SK-N-SH treated with all-trans-retinoic acid at 6 μM for 48 hours (cell line): ENCODE results near the gene KRTAP10-3.

Source experiments
- ATAC-seq: fragments of 200-7000 bp; cut with Tn5 transposase; 3 replicates; pipeline ENCODE4 v1.9.1; 2020; ENCODE audit warnings: mild to moderate bottlenecking, moderate library complexity
- ARNTL ChIP-seq: fragments of 450-650 bp; formaldehyde crosslinking; IDR thresholded peaks from 2 replicates; pipeline ENCODE4 v1.5.0; 2020; ENCODE audit warnings: low read depth, mild to moderate bottlenecking, moderate library complexity, borderline replicate concordance
- BACH2 ChIP-seq: fragments of 250-450 bp; sonication (Bioruptor Pico); IDR thresholded peaks from 2 replicates; pipeline ENCODE4 v1.9.0; 2021; ENCODE audit warnings: mild to moderate bottlenecking, borderline replicate concordance
- CREB5 ChIP-seq: fragments of 250-450 bp; sonication (Bioruptor Pico); IDR thresholded peaks from 2 replicates; pipeline ENCODE4 v1.5.1; 2020; ENCODE audit warnings: low read depth, mild to moderate bottlenecking, moderate library complexity
- CSDC2 ChIP-seq: fragments of 250-450 bp; sonication (Bioruptor Pico); IDR thresholded peaks from 2 replicates; pipeline ENCODE4 v1.5.0; 2020; ENCODE audit warnings: mild to moderate bottlenecking, moderate library complexity
- CSRNP3 ChIP-seq: fragments of 250-450 bp; sonication (Bioruptor Pico); IDR thresholded peaks from 2 replicates; pipeline ENCODE4 v1.5.1; 2021; ENCODE audit warnings: mild to moderate bottlenecking, moderate library complexity
- ESRRG ChIP-seq: fragments of 250-450 bp; sonication (Bioruptor Pico); IDR thresholded peaks from 2 replicates; pipeline ENCODE4 v1.6.1; 2021; ENCODE audit warnings: mild to moderate bottlenecking
- GLIS3 ChIP-seq: fragments of 250-450 bp; sonication (Bioruptor Pico); IDR thresholded peaks from 2 replicates; pipeline ENCODE4 v1.5.0; 2020; ENCODE audit warnings: mild to moderate bottlenecking, moderate library complexity
- ISL1 ChIP-seq: fragments of 250-450 bp; sonication (Bioruptor Pico); IDR thresholded peaks from 2 replicates; pipeline ENCODE4 v2.1.2; 2022; ENCODE audit warnings: mild to moderate bottlenecking, moderate library complexity
- OSR1 ChIP-seq: fragments of 250-450 bp; sonication (Bioruptor Pico); IDR thresholded peaks from 2 replicates; pipeline ENCODE4 v1.8.0; 2022; ENCODE audit warnings: moderate library complexity, mild to moderate bottlenecking, inconsistent platforms
- PATZ1 ChIP-seq: fragments of 250-450 bp; sonication (Bioruptor Pico); IDR thresholded peaks from 2 replicates; pipeline ENCODE4 v1.8.0; 2020; ENCODE audit warnings: mild to moderate bottlenecking, moderate library complexity, borderline replicate concordance
- POU6F1 ChIP-seq: fragments of 250-450 bp; sonication (Bioruptor Pico); IDR thresholded peaks from 2 replicates; pipeline ENCODE4 v1.8.0; 2021; ENCODE audit warnings: low read depth, mild to moderate bottlenecking, moderate library complexity, borderline replicate concordance
- PPARA ChIP-seq: fragments of 250-450 bp; sonication (Bioruptor Pico); IDR thresholded peaks from 2 replicates; pipeline ENCODE4 v1.5.0; 2020; ENCODE audit warnings: mild to moderate bottlenecking, borderline replicate concordance
- RARB ChIP-seq: fragments of 250-450 bp; sonication (Bioruptor Pico); IDR thresholded peaks from 2 replicates; pipeline ENCODE4 v1.8.0; 2021; ENCODE audit warnings: mild to moderate bottlenecking, moderate library complexity
- SNAI2 ChIP-seq: fragments of 250-450 bp; sonication (Bioruptor Pico); IDR thresholded peaks from 2 replicates; pipeline ENCODE4 v1.5.0; 2020; ENCODE audit warnings: mild to moderate bottlenecking, moderate library complexity
- TOX ChIP-seq: fragments of 250-450 bp; sonication (Bioruptor Pico); IDR thresholded peaks from 2 replicates; pipeline ENCODE4 v1.8.0; 2021; ENCODE audit warnings: mild to moderate bottlenecking, moderate library complexity, borderline replicate concordance
- TSHZ2 ChIP-seq: fragments of 250-450 bp; sonication (Bioruptor Pico); IDR thresholded peaks from 2 replicates; pipeline ENCODE4 v1.5.0; 2020; ENCODE audit warnings: mild to moderate bottlenecking, moderate library complexity
- ZC3H10 ChIP-seq: fragments of 250-450 bp; sonication (Bioruptor Pico); IDR thresholded peaks from 2 replicates; pipeline ENCODE4 v1.5.1; 2021; ENCODE audit warnings: mild to moderate bottlenecking, moderate library complexity
- ZFP3 ChIP-seq: fragments of 250-450 bp; sonication (Bioruptor Pico); IDR thresholded peaks from 2 replicates; pipeline ENCODE4 v1.5.0; 2020; ENCODE audit warnings: mild to moderate bottlenecking, moderate library complexity
- ZNF565 ChIP-seq: fragments of 450-650 bp; formaldehyde crosslinking; conservative IDR thresholded peaks from 2 replicates; pipeline ENCODE4 v1.5.0; 2020; ENCODE audit warnings: low read depth, mild to moderate bottlenecking, moderate library complexity
- ZNF70 ChIP-seq: fragments of 450-650 bp; formaldehyde crosslinking; IDR thresholded peaks from 2 replicates; pipeline ENCODE4 v1.5.0; 2020; ENCODE audit warnings: mild to moderate bottlenecking, moderate library complexity
- ZNF8 ChIP-seq: fragments of 450-650 bp; formaldehyde crosslinking; IDR thresholded peaks from 2 replicates; pipeline ENCODE4 v1.5.0; 2020; ENCODE audit warnings: mild to moderate bottlenecking, moderate library complexity

The KRTAP10-3 gene

GRCh38 chr21:44518686-44519085, 39.9 kb downstream of the KRTAP10-3 start:
- no peak for TF ChIP-seq ARNTL
- TF ChIP-seq CREB5 (CRISPR knock-in tag), result no peak
- no peak for TF ChIP-seq BACH2
- no peak for TF ChIP-seq ZNF70
- TF ChIP-seq ZNF8 (CRISPR knock-in tag), result no peak
- TF ChIP-seq PPARA (CRISPR knock-in tag), result no peak
- TF ChIP-seq ISL1 (CRISPR knock-in tag), result no peak
- TF ChIP-seq POU6F1 (CRISPR knock-in tag), result no peak
- no peak for TF ChIP-seq TOX (CRISPR knock-in tag)
- no peak for TF ChIP-seq ZNF565
- no peak for TF ChIP-seq TSHZ2
- no peak for TF ChIP-seq CSDC2 (CRISPR knock-in tag)
- no peak for TF ChIP-seq SNAI2 (CRISPR knock-in tag)
- TF ChIP-seq ZC3H10 (CRISPR knock-in tag), result no peak
- TF ChIP-seq, all 23 proteins: peak for 0

GRCh38 chr21:44517175-44517899, 41.3 kb downstream of the KRTAP10-3 start:
- TF ChIP-seq PATZ1 (CRISPR knock-in tag) (no peak), SNAI2 (CRISPR knock-in tag) (no peak), CSRNP3 (no peak), POU6F1 (CRISPR knock-in tag) (no peak), PPARA (CRISPR knock-in tag) (no peak), ZNF70 (no peak), RARB (CRISPR knock-in tag) (no peak), OSR1 (CRISPR knock-in tag) (no peak), ISL1 (CRISPR knock-in tag) (no peak), ESRRG (CRISPR knock-in tag) (no peak)
- peak; percentile 99 for ATAC-seq

More at GRCh38 chr21:44518686-44519085, 39.9 kb downstream of the KRTAP10-3 start:
- ATAC-seq, result no peak

- TF ChIP-seq ESRRG (CRISPR knock-in tag) (no peak), CREB5 (CRISPR knock-in tag) (no peak), ARNTL (no peak), PATZ1 (CRISPR knock-in tag) (no peak), ZC3H10 (CRISPR knock-in tag) (no peak), GLIS3 (CRISPR knock-in tag) (no peak), OSR1 (CRISPR knock-in tag) (no peak), ZFP3 (CRISPR knock-in tag) (no peak), ZNF70 (no peak), TOX (CRISPR knock-in tag) (no peak), ISL1 (CRISPR knock-in tag) (no peak), RARB (CRISPR knock-in tag) (no peak), PPARA (CRISPR knock-in tag) (no peak)
- ATAC-seq, result no peak
Measured at GRCh38 chr21:44516828-44517174, 41.8 kb downstream of the KRTAP10-3 start.
